ENCODE data around the gene BCAS3. TPM values are rescaled to one million over a fixed set of nuclear protein-coding genes. Genes with fewer than 3 reads are reported as not detected.

The BCAS3 gene
- total and polyA plus RNA-seq, 12 donors, result 6.1 to 21.8 (median 17.2) TPM

GRCh38 chr17:60857556-60858080, 180.0 kb downstream of the BCAS3 start:
- intact Hi-C loops (cut with DNase I), result no loop called here
- Histone ChIP-seq H3K27me3 (no peaks in the 10 kb centered on the region), H3K36me3 (no peaks in the 10 kb centered on the region), H3K4me3 (no peak overlapping the region), H3K4me1 (no peaks in the 10 kb centered on the region), H3K27ac (no peak overlapping the region), H3K9me3 (peaks cover 0 to 12% (median 0%) of the 10 kb centered on the region in 11 donors)
- DNase-seq, result no peak
- TF ChIP-seq, protein P1, sequence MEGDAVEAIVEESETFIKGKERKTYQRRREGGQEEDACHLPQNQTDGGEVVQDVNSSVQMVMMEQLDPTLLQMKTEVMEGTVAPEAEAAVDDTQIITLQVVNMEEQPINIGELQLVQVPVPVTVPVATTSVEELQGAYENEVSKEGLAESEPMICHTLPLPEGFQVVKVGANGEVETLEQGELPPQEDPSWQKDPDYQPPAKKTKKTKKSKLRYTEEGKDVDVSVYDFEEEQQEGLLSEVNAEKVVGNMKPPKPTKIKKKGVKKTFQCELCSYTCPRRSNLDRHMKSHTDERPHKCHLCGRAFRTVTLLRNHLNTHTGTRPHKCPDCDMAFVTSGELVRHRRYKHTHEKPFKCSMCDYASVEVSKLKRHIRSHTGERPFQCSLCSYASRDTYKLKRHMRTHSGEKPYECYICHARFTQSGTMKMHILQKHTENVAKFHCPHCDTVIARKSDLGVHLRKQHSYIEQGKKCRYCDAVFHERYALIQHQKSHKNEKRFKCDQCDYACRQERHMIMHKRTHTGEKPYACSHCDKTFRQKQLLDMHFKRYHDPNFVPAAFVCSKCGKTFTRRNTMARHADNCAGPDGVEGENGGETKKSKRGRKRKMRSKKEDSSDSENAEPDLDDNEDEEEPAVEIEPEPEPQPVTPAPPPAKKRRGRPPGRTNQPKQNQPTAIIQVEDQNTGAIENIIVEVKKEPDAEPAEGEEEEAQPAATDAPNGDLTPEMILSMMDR (IDR thresholded peaks at IDR 0.05), result no peak
- no peak for ATAC-seq
- 82 to 84% methylated on average over 6 of the region's 6 CpGs for WGBS, 2 donors

DNA sequence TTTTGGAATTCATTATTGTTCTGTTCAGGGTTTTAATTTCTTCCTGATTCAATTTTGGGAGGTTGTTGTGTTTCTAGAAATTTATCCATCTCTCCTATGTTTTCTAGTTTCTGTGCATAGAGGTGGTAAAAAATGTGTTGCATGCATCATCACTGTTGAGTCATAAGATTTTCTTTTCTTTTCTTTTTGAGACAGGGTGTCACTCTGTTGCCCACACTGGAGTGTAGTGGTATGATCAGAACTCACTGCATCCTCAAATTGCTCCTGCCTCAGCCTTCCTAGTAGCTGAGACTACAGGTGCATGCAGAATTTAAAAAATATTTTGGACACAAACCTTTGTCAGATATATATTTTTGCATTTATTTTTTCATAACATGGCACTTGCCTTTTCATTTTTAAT, 184.8 kb downstream of the BCAS3 start:
- ATAC-seq (no peak), DNase-seq (no peak)
- Histone ChIP-seq H3K4me1 (peaks cover 0 to 19% (median 6%) of the 10 kb centered on the region in 9 donors), H3K27ac (no peak overlapping the region), H3K27me3 (no peaks in the 10 kb centered on the region), H3K4me3 (no peak overlapping the region), H3K36me3 (no peaks in the 10 kb centered on the region), H3K9me3 (peaks cover 0 to 12% (median 0%) of the 10 kb centered on the region in 11 donors)
- intact Hi-C loops (cut with DNase I), result no loop called here
- TF ChIP-seq, protein P1 (IDR thresholded peaks at IDR 0.05), result no peak

- TF ChIP-seq, protein P1 (IDR thresholded peaks at IDR 0.05), result no peak
- H3K4me3 ChIP-seq, result no peak overlapping the region
- peaks cover 0 to 19% (median 6%) of the 10 kb centered on the region in 9 donors for H3K4me1 ChIP-seq
- no peak for ATAC-seq
- H3K27ac ChIP-seq, result no peak overlapping the region
- DNase-seq, result no peak
- peaks cover 0 to 6% (median 0%) of the 10 kb centered on the region in 9 donors for H3K36me3 ChIP-seq
- intact Hi-C loops (cut with DNase I), result no loop called here
- 73% methylated on average over 4 of the region's 4 CpGs for WGBS, 2 donors
- H3K9me3 ChIP-seq, result peaks cover 0 to 12% (median 0%) of the 10 kb centered on the region in 11 donors
- H3K27me3 ChIP-seq, result no peaks in the 10 kb centered on the region
These were observed 186.4 kb downstream of the BCAS3 start for GRCh38 chr17:60863892-60864707.

DNA sequence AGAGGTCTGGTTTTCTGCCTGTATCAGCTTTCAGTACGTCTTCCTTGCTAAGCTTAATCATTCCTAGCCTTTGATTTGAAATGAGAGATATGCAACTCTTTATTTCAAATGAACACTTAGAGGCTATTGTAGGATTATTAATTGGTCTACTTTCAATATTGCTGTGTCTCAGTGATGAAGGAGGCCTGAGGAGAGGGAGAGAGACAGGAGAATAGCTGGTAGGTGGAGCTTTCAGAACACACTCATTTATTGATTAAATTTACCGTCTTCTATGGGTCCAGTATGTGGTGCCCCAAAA, 187.0 kb downstream of the BCAS3 start:
- Histone ChIP-seq H3K36me3 (peaks cover 0 to 12% (median 0%) of the 10 kb centered on the region in 9 donors), H3K4me1 (peaks cover 0 to 19% (median 6%) of the 10 kb centered on the region in 9 donors), H3K27ac (no peak overlapping the region), H3K27me3 (no peaks in the 10 kb centered on the region), H3K9me3 (peaks cover 0 to 12% (median 0%) of the 10 kb centered on the region in 11 donors), H3K4me3 (no peak overlapping the region)
- TF ChIP-seq, protein P1 (IDR thresholded peaks at IDR 0.05), result no peak
- ATAC-seq (no peak), DNase-seq (no peak)
- intact Hi-C loops (cut with DNase I), result no loop called here
- WGBS, 2 donors, result 84 to 93% methylated on average over 2 of the region's 2 CpGs

Data from heart right ventricle (tissue), 16 donors.